Measurements from ENCODE around the gene FMO5.

DNA sequence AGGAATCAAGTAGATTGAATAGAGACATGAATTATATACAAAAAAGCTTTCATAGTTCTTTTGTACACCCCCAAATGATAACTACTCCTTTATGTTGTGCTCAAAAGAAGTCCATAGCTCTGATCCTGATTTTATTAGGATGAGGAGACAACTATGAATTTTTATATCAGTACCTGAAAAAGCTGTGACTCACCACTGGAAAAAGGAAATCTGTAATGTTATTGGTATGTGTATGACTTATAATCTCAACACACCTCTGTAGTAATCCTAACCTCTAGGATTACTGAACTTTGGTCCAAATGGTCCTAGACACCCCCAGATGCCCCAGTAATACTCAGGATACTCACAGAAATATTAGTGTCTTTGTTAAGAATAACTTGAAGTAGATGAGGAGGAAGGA is 63.0 kb downstream of the FMO5 start:
- TF ChIP-seq YY1 (IDR thresholded peaks at IDR 0.05; ENCODE audit: insufficient read depth, insufficient read length) (no peak), SUZ12 (IDR thresholded peaks at IDR 0.05; ENCODE audit: extremely low read depth, insufficient read depth, insufficient read length) (no peak), ZNF274 (IDR thresholded peaks at IDR 0.05; ENCODE audit: low read depth, low read length) (no peak)
